C4-2B (cell line): ENCODE data around the gene SH3BP5.
A peak's percentile ranks its signal among the peaks of the same experiment; 100 is the strongest.

Experiments used
- H3K27ac ChIP-seq: fragments of 450-650 bp; 2 replicates; pipeline ENCODE4 v1.5.1; 2017
- ZFX ChIP-seq: fragments of 450-650 bp; IDR thresholded peaks from 2 replicates; pipeline ENCODE4 v1.6.1; 2017
- TF ChIP-seq, protein P1 (sequence below): fragments of 450-650 bp; conservative IDR thresholded peaks from 2 replicates; pipeline ENCODE4 v1.5.1; 2017; ENCODE audit warnings: mild to moderate bottlenecking

SH3BP5 gene

DNA sequence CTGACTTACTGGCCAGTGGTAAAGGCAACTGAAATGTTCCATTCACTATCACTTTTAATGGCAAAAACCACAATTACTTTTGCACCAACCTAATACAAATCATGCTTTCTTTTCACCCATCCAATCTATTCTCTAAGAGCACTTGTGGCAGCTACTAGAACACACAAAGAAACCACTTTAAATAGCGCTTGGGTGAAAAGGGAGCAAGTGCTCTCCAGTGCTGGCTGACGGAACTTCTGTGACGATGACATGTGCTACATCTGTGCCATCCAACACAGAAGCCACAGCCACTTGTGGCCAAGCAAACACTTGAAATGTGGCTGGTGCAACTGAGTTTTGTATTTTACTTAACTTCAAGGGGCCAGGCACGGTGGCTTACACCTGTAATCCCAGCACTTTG is 18.9 kb downstream of the SH3BP5 start:
- H3K27ac ChIP-seq, result no peak overlapping the region
- no peak for TF ChIP-seq ZFX
- TF ChIP-seq, protein P1, sequence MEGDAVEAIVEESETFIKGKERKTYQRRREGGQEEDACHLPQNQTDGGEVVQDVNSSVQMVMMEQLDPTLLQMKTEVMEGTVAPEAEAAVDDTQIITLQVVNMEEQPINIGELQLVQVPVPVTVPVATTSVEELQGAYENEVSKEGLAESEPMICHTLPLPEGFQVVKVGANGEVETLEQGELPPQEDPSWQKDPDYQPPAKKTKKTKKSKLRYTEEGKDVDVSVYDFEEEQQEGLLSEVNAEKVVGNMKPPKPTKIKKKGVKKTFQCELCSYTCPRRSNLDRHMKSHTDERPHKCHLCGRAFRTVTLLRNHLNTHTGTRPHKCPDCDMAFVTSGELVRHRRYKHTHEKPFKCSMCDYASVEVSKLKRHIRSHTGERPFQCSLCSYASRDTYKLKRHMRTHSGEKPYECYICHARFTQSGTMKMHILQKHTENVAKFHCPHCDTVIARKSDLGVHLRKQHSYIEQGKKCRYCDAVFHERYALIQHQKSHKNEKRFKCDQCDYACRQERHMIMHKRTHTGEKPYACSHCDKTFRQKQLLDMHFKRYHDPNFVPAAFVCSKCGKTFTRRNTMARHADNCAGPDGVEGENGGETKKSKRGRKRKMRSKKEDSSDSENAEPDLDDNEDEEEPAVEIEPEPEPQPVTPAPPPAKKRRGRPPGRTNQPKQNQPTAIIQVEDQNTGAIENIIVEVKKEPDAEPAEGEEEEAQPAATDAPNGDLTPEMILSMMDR, result no peak

DNA sequence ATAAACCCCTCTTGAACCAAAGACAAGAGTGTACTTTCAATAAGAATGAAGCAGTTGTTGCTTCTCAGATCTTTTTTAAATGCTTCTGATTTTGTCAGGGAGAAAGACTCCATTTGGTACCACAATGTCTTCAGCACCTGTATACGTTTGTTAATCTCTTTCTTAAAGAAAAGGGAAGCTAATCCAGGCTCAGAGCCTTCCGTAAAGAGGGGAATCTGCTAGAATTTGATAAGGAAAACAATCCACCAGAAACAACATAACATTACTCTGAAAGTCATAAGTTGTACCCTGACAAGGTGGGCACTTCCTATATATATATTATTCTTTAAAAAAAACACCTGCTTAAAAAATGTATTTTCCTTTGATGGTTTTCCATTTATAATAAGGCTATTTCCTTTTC is 19.8 kb downstream of the SH3BP5 start:
- H3K27ac ChIP-seq, result no peak overlapping the region
- TF ChIP-seq, protein P1, result no peak
- TF ChIP-seq ZFX, result no peak

DNA sequence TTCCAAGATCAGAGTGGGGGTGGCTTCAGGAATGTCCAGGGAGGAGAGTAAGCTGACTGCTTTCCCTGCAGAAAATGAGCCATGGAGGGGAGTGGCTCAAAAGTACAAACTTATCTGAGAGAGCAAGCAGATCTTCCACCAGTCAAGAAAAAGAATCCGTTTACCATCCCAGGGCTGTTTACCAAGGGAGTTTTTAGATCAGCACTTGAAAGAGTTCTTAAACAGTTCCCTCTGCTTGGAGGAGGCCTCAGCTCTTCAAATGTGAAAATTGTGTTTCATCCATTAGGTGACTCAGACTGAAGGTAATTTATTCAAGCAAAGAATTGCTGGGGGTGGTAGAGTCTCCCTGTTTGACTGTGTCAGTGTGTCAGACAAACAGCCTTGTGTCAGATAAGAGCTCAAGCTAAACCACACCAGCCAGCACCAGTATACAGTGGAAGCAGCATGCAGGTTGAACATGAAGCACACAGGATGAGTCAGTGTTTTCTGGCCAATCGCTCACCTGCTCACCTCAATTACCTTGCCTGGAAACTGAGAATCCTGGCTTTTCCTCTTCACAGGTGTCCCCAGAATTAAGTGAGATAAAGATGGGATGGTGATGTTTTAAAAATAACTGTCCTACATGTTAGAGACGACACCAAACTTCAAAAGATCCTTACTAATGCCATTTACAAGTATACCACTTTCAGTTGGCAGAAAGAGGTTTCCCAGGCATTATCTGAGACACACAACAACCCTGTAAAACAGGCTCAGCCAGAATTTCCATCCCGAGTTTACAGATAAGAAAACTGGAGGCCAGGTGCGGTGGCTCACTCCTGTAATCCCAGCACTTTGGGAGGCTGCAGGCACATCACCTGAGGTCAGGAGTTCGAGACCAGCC is 21.7 kb downstream of the SH3BP5 start:
- TF ChIP-seq, protein P1, result no peak
- TF ChIP-seq ZFX, result no peak
- H3K27ac ChIP-seq, result peak overlapping the region; percentile 22; the same call in 1 of the 2 replicates

DNA sequence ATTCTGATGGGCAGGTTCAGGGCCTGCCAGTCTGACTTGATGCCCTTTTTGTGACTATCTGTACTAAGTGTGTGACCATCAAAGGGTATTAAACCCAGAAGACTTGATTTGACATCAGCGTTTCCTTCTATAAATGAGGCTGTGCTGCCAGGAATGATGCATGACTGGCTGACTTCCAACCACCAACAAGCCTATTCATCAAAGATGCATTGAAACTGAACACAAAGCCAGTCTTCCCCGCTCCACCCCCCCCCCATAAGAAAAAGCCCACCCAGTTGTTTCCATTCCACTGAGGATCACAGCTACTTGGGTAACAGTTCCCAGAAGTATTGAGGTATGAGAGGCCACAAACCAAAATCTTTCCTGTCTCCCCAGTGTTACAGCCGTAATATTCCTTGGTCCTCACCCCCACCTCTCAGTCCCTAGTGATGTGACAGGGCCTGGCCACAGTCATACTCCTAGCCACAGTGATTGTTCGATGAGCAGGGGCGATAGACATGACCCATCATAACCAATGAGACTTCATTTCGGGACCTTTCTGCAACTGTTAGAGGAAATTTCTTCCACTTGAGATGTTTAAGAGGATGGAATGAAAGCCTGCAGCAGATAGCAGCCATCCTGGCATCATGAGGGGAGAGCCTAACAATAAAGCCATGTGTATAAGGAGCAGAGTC is 22.6 kb downstream of the SH3BP5 start:
- H3K27ac ChIP-seq, result no peak overlapping the region; the same call in 1 of the 2 replicates
- TF ChIP-seq ZFX, result no peak
- TF ChIP-seq, protein P1, result no peak

DNA sequence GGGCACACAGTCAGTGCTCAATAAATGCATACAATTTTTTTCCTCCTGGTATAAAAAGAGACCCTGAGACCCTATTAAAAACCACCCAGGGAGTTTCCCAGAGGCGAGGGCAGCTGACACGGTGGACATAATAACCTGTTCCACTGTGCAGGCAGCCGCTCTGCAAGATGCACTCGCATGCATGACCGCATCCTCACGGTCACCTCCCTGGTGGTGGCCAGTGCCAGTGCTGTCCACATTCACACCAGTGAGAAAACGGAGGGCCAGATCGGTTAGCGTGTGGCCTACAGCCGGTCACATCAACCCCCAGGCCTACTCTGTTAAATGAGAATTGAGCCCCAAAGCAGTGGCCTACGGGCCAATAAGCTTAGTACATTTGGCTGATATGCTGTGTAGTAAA is 24.8 kb downstream of the SH3BP5 start:
- TF ChIP-seq ZFX, result no peak
- TF ChIP-seq, protein P1, result no peak
- H3K27ac ChIP-seq, result no peak overlapping the region

DNA sequence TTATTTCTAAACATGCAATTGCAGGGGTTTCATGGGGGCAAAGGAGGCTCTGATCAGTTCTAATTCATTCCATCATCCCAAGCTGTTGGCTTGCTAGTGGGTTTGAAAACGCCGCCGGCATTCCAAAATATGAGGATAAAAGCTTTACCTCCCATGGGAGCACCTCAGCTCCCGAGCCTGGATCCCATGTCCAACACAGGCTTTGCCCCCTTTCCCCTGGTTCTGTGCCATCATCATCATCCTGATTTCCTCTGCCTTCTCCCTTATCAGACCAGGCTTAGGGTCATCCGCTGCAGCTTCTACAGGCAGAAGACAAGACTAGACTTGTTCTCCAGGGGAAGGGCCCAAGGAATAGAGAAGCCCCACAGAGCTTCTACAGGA is 25.4 kb downstream of the SH3BP5 start:
- TF ChIP-seq, protein P1, result no peak
- TF ChIP-seq ZFX, result no peak
- no peak overlapping the region for H3K27ac ChIP-seq

DNA sequence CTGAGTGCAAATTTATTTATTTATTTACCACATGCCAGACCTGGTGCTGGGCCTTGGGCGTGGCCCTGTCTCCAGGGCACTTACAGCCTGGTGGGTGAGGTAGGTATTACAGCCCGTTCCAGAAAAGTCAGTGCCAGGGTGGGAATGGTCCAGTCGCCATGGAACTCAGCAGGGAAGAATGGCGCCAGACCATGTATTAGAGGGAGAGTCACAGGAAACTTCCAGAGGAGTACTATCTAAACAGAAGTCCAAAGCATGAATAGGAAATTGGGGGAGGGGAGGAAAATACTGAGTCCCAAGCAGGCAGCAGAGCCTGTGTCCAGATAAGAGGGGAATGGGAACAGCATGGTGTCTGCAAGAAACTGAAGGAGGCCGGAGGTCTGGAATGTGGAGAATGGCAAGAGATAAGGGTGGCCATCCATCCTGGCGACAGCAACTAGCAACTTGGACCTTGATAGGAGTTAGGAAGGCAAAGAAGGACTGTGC is 27.0 kb downstream of the SH3BP5 start:
- TF ChIP-seq, protein P1, result no peak; the same call in 1 of the 2 replicates
- TF ChIP-seq ZFX, result no peak
- no peak overlapping the region for H3K27ac ChIP-seq
